WTC11 (cell line): ENCODE measurements around the gene SERPINB5. TPM values are rescaled to one million over a fixed set of nuclear protein-coding genes. Genes with fewer than 3 reads are reported as not detected.

Experiments used
- ATAC-seq: fragments of 200-7000 bp; cut with Tn5 transposase; 2 replicates; pipeline ENCODE4 v1.10.0; 2021; ENCODE audit warnings: mild to moderate bottlenecking, moderate library complexity
- CTCF ChIA-PET: fragments of 300-600 bp; sonication (Branson Sonifier 250); formaldehyde crosslinking; loops from one replicate; lab custom pipeline; 2021; ENCODE audit warnings: antibody characterized with exemption; lab: Charles Lee
- POLR2A ChIA-PET: fragments of 350-600 bp; sonication (Branson Sonifier 250); formaldehyde crosslinking; loops from one replicate; lab custom pipeline; 2021; ENCODE audit warnings: antibody characterized with exemption; lab: Charles Lee
- DNase-seq: peaks from one replicate; pipeline ENCODE4 v3.0.0; 2021; ENCODE audit warnings: low spot score
- H3K27ac Mint-ChIP-seq: 2 replicates; pipeline ENCODE4 v1.8.0; 2021; ENCODE audit warnings: mixed read lengths
- H3K27me3 Mint-ChIP-seq: 2 replicates; pipeline ENCODE4 v1.8.0; 2021; ENCODE audit warnings: low read depth, mild to moderate bottlenecking, moderate library complexity, mixed read lengths
- H3K36me3 Mint-ChIP-seq: 2 replicates; pipeline ENCODE4 v1.8.0; 2021; ENCODE audit warnings: mixed read lengths
- H3K4me1 Mint-ChIP-seq: 2 replicates; pipeline ENCODE4 v1.8.0; 2022; ENCODE audit warnings: mixed read lengths
- H3K4me3 Mint-ChIP-seq: 2 replicates; pipeline ENCODE4 v1.8.0; 2021; ENCODE audit warnings: mild to moderate bottlenecking, moderate library complexity, mixed read lengths
- H3K9me3 Mint-ChIP-seq: 2 replicates; pipeline ENCODE4 v1.8.0; 2021; ENCODE audit warnings: mixed read lengths
- ATF1 ChIP-seq: sonication (generic); formaldehyde crosslinking; IDR thresholded peaks from 2 replicates; pipeline ENCODE4 v1.8.1; 2023; ENCODE audit warnings: mild to moderate bottlenecking, moderate library complexity, missing genetic modification reagents
- CDX4 ChIP-seq: fragments of 250-450 bp; sonication (Bioruptor Pico); IDR thresholded peaks from 2 replicates; pipeline ENCODE4 v1.9.0; 2021; ENCODE audit warnings: moderate library complexity, mild to moderate bottlenecking, inconsistent platforms, borderline replicate concordance
- E2F1 ChIP-seq: sonication (generic); formaldehyde crosslinking; IDR thresholded peaks from 2 replicates; pipeline ENCODE4 v1.8.0; 2022; ENCODE audit warnings: mild to moderate bottlenecking, missing genetic modification reagents
- ELF4 ChIP-seq: sonication (generic); formaldehyde crosslinking; IDR thresholded peaks from 2 replicates; pipeline ENCODE4 v1.8.1; 2022; ENCODE audit warnings: low read depth, mild to moderate bottlenecking, moderate library complexity, missing genetic modification reagents
- ESRRA ChIP-seq: sonication (generic); formaldehyde crosslinking; IDR thresholded peaks from 2 replicates; pipeline ENCODE4 v1.8.1; 2022; ENCODE audit warnings: mild to moderate bottlenecking, missing genetic modification reagents, borderline replicate concordance
- FOXJ3 ChIP-seq: sonication (generic); formaldehyde crosslinking; IDR thresholded peaks from 2 replicates; pipeline ENCODE4 v1.9.0; 2021; ENCODE audit warnings: missing genetic modification reagents, mild to moderate bottlenecking, borderline replicate concordance
- HMGA2 ChIP-seq: fragments of 250-450 bp; sonication (Bioruptor Pico); IDR thresholded peaks from 2 replicates; pipeline ENCODE4 v1.4.0; 2021; ENCODE audit warnings: mild to moderate bottlenecking, moderate library complexity
- IRF2 ChIP-seq: sonication (generic); formaldehyde crosslinking; IDR thresholded peaks from 2 replicates; pipeline ENCODE4 v1.8.0; 2022; ENCODE audit warnings: low read depth, missing genetic modification reagents, borderline replicate concordance
- JUN ChIP-seq: sonication (generic); formaldehyde crosslinking; IDR thresholded peaks from 2 replicates; pipeline ENCODE4 v1.8.0; 2023; ENCODE audit warnings: mild to moderate bottlenecking, missing genetic modification reagents
- NR2C2 ChIP-seq: sonication (generic); formaldehyde crosslinking; IDR thresholded peaks from 2 replicates; pipeline ENCODE4 v1.8.0; 2022; ENCODE audit warnings: mild to moderate bottlenecking, missing genetic modification reagents
- PREB ChIP-seq: sonication (generic); formaldehyde crosslinking; IDR thresholded peaks from 2 replicates; pipeline ENCODE4 v1.8.1; 2022; ENCODE audit warnings: mild to moderate bottlenecking, missing genetic modification reagents, moderate library complexity, borderline replicate concordance
- SMAD3 ChIP-seq: sonication (generic); formaldehyde crosslinking; IDR thresholded peaks from 2 replicates; pipeline ENCODE4 v1.8.0; 2022; ENCODE audit warnings: missing genetic modification reagents, mild to moderate bottlenecking, borderline replicate concordance
- SMAD4 ChIP-seq: sonication (generic); formaldehyde crosslinking; IDR thresholded peaks from 2 replicates; pipeline ENCODE4 v1.8.0; 2022; ENCODE audit warnings: mild to moderate bottlenecking, missing genetic modification reagents
- ZMAT4 ChIP-seq: fragments of 250-450 bp; sonication (Bioruptor Pico); IDR thresholded peaks from 2 replicates; pipeline ENCODE4 v1.9.0; 2021; ENCODE audit warnings: mild to moderate bottlenecking
- ZNF121 ChIP-seq: sonication (generic); formaldehyde crosslinking; IDR thresholded peaks from 2 replicates; pipeline ENCODE4 v1.8.0; 2023; ENCODE audit warnings: missing genetic modification reagents
- ZNF281 ChIP-seq: sonication (generic); formaldehyde crosslinking; IDR thresholded peaks from 2 replicates; pipeline ENCODE4 v1.8.0; 2023; ENCODE audit warnings: mild to moderate bottlenecking, missing genetic modification reagents
- ZNF512 ChIP-seq: sonication (generic); formaldehyde crosslinking; IDR thresholded peaks from 2 replicates; pipeline ENCODE4 v1.8.1; 2022; ENCODE audit warnings: missing genetic modification reagents, borderline replicate concordance
- total RNA-seq: library from RNA; stranded (reverse); gene quantifications from 3 replicates; pipeline ENCODE4 v1.2.3, GENCODE V29; 2021

The SERPINB5 gene
- total RNA-seq, 1 experiment from 2014 or later = 0.17 TPM

- no peak overlapping the region for H3K27ac Mint-ChIP-seq
- CTCF ChIA-PET = no interaction called here
- TF ChIP-seq SMAD3 (CRISPR knock-in tag) = no peak
- TF ChIP-seq CDX4 = no peak
- TF ChIP-seq ZNF512 (CRISPR knock-in tag) = no peak
- TF ChIP-seq JUN (CRISPR knock-in tag) = no peak
- TF ChIP-seq HMGA2 (CRISPR knock-in tag) = no peak
- TF ChIP-seq, all 79 proteins: peak for 0
- Mint-ChIP-seq H3K27me3 (no peaks in the 10 kb centered on the region), H3K4me3 (no peak overlapping the region), H3K4me1 (peaks cover under 1% of the 10 kb centered on the region; the same call in 1 of the 2 replicates), H3K36me3 (no peaks in the 10 kb centered on the region; the same call in 1 of the 2 replicates), H3K9me3 (peaks cover 18% of the 10 kb centered on the region)
- DNase-seq (no peak), ATAC-seq (no peak)
- POLR2A ChIA-PET = no interaction called here
Measured at GRCh38 chr18:63534615-63535014, 57.9 kb downstream of the SERPINB5 start.

- H3K36me3 Mint-ChIP-seq = no peaks in the 10 kb centered on the region; the same call in 1 of the 2 replicates
- H3K9me3 Mint-ChIP-seq = peaks cover 18% of the 10 kb centered on the region
- CTCF ChIA-PET = interaction anchor here (1.0 to 2.2 kb wide), 2 partner anchors 21 to 29 kb away, joined by 4 to 5 read pairs; no protein-coding TSS in a partner anchor
- TF ChIP-seq ZNF281 (no peak), ELF4 (no peak), ZNF121 (CRISPR knock-in tag) (no peak), ESRRA (no peak), FOXJ3 (CRISPR knock-in tag) (no peak), ZMAT4 (no peak), SMAD4 (no peak), PREB (CRISPR knock-in tag) (no peak), E2F1 (CRISPR knock-in tag) (no peak), NR2C2 (no peak), ATF1 (CRISPR knock-in tag) (no peak), ZNF512 (CRISPR knock-in tag) (no peak), IRF2 (CRISPR knock-in tag) (no peak)
- TF ChIP-seq, all 79 proteins: peak for 0
- no peak for DNase-seq
- H3K27me3 Mint-ChIP-seq = no peaks in the 10 kb centered on the region
- no peak overlapping the region for H3K4me3 Mint-ChIP-seq
- POLR2A ChIA-PET = no interaction called here
- 0 out of 2 replicates have a peak, but pooled peaks have one; percentile 34 for ATAC-seq
- peak overlapping the region; percentile 83 for H3K27ac Mint-ChIP-seq
- H3K4me1 Mint-ChIP-seq = peaks cover 19% of the 10 kb centered on the region
Measured at GRCh38 chr18:63539904-63540510, 63.2 kb downstream of the SERPINB5 start.
